ENCODE measurements around the gene GPI.
A peak's percentile ranks its signal among the peaks of the same experiment; 100 is the strongest.

The GPI gene

GRCh38 chr19:34404109-34404909 lies 39.3 kb downstream of the GPI start, which contains the start of gene PDCD2L:
Gene PDCD2L, plus strand, starts transcription at chr19:34404399. Its CDS starts 32 bp downstream, at chr19:34404431.
- peak; percentile 91 for DNase-seq (ENCODE audit: low spot score)

GRCh38 chr19:34405892-34406660 lies 41.1 kb downstream of the GPI start:
- no peak for DNase-seq (ENCODE audit: low spot score)

GRCh38 chr19:34408411-34408810 lies 43.4 kb downstream of the GPI start:
- no peak for DNase-seq (ENCODE audit: low spot score)

GRCh38 chr19:34409189-34410164 lies 44.5 kb downstream of the GPI start:
- no peak for DNase-seq (ENCODE audit: low spot score)

- no peak for DNase-seq (ENCODE audit: low spot score)
Measured at GRCh38 chr19:34411216-34411615, 46.2 kb downstream of the GPI start.

GRCh38 chr19:34416021-34416545 lies 51.1 kb downstream of the GPI start:
- no peak for DNase-seq (ENCODE audit: low spot score)

- DNase-seq (ENCODE audit: low spot score) = no peak
Measured at GRCh38 chr19:34418300-34418699, 53.3 kb downstream of the GPI start.

GRCh38 chr19:34426096-34426661 lies 61.2 kb downstream of the GPI start:
- DNase-seq (ENCODE audit: low spot score) = no peak

- DNase-seq (ENCODE audit: low spot score) = peak; percentile 3
Measured at GRCh38 chr19:34428549-34429285, 63.7 kb downstream of the GPI start.

GRCh38 chr19:34429553-34429952 lies 64.6 kb downstream of the GPI start:
- no peak for DNase-seq (ENCODE audit: low spot score)

- DNase-seq (ENCODE audit: low spot score) = peak; percentile 58
Measured at GRCh38 chr19:34430738-34431625, 66.0 kb downstream of the GPI start.

GRCh38 chr19:34431681-34432402 lies 66.8 kb downstream of the GPI start:
- DNase-seq (ENCODE audit: low spot score) = no peak

GRCh38 chr19:34432797-34433196 lies 67.8 kb downstream of the GPI start:
- no peak for DNase-seq (ENCODE audit: low spot score)

- no peak for DNase-seq (ENCODE audit: low spot score)
Measured at GRCh38 chr19:34436716-34437115, 71.7 kb downstream of the GPI start.

- DNase-seq (ENCODE audit: low spot score) = no peak
Measured at GRCh38 chr19:34448191-34448590, 83.2 kb downstream of the GPI start.

Measured in CD4-positive, alpha-beta T cell treated with Interleukin-6 at 100 ng/mL for 8 hours (primary cell).